Kidney (tissue), 14 donors: Measurements from ENCODE around the gene ZIM2. TPM values are rescaled to one million over a fixed set of nuclear protein-coding genes. Genes with fewer than 3 reads are reported as not detected.

Experiments
- DNase-seq, 5 donors: peaks; one replicate each; pipeline ENCODE4 v3.0.0-alpha.2; 2013 to 2020
- FAIRE-seq: peaks from 2 replicates; lab custom pipeline; 2012; peaks lifted over from hg19 to GRCh38; lab: Jason Lieb, UNC
- H3K27ac ChIP-seq, 2 donors: one replicate each; pipeline ENCODE4 v1.7.0; 2013; ENCODE audit warnings: low read depth in 2 of 2, low read length in 2 of 2, inconsistent platforms in 1 of 2
- H3K27me3 ChIP-seq: one replicate; pipeline ENCODE4 v1.7.1; 2013; ENCODE audit warnings: low read length, inconsistent platforms; ENCODE audit not compliant: control insufficient read depth, insufficient read depth
- H3K36me3 ChIP-seq, 3 donors: one replicate each; pipeline versions ENCODE4 v1.7.0 to v1.7.1; 2013; ENCODE audit warnings: low read length in 3 of 3, control low read depth in 1 of 3, inconsistent platforms in 1 of 3; ENCODE audit not compliant: insufficient read depth in 3 of 3, control insufficient read depth in 2 of 3
- H3K4me1 ChIP-seq, 3 donors: one replicate each; pipeline versions ENCODE4 v1.7.0 to v1.7.1; 2013; ENCODE audit warnings: low read length in 3 of 3, inconsistent platforms in 1 of 3, low read depth in 1 of 3; ENCODE audit not compliant: control insufficient read depth in 2 of 3, insufficient read depth in 2 of 3
- H3K4me3 ChIP-seq, 3 donors: one replicate each; pipeline versions ENCODE4 v1.7.0 to v1.8.1; 2013; ENCODE audit warnings: low read length in 3 of 3, control low read depth in 1 of 3, inconsistent platforms in 1 of 3
- H3K9ac ChIP-seq, 3 donors: one replicate each; pipeline versions ENCODE4 v1.7.0 to v1.7.1; 2013; ENCODE audit warnings: low read length in 3 of 3, control low read depth in 1 of 3, inconsistent platforms in 1 of 3
- H3K9me3 ChIP-seq, 3 donors: one replicate each; pipeline versions ENCODE4 v1.7.0 to v1.7.1; 2013; ENCODE audit warnings: low read length in 3 of 3, control low read depth in 1 of 3, inconsistent platforms in 1 of 3; ENCODE audit not compliant: control insufficient read depth in 2 of 3, insufficient read depth in 1 of 3
- intact Hi-C: fragments of 100-400 bp; cut with DNase I; formaldehyde crosslinking; loops from one replicate; pipeline ENCODE4 v1.11.1; 2022
- polyA plus RNA-seq: library from polyadenylated mRNA; stranded (reverse); fragments of 350-450 nt; fragmentation: Illumina TruSeq; extraction: RNeasy Lipid Tissue Mini Kit (QIAGEN cat#74804); gene quantifications from one replicate; pipeline ENCODE4 v1.2.3, GENCODE V29; 2014; ENCODE audit warnings: low read depth, low replicate concordance; ENCODE audit not compliant: insufficient read depth
- total RNA-seq: library from RNA; stranded (reverse); fragmentation: NEBNext Ultra II Directional; extraction: Animal tissue kit (Norgen Biotek cat#: 25700); gene quantifications from one replicate; pipeline ENCODE4 v1.2.1, GENCODE V29; 2021
- TF ChIP-seq, protein P1 (sequence below): IDR thresholded peaks from 3 replicates; pipeline ENCODE4 v1.5.1; 2012; ENCODE audit warnings: mild to moderate bottlenecking, moderate library complexity, borderline replicate concordance; ENCODE audit not compliant: insufficient read depth; ENCODE audit errors: extremely low read depth
- donor health status: control.
- donor health status: control.
- donor health status: control.
- donor health status: control.
- donor health status: control.
- donor health status: DM: yes; HTN: yes; CAD: no.
- donor health status: Normal renal cell carcinoma (clear cell type).

Gene ZIM2
- total and polyA plus RNA-seq, 2 donors from 2014 or later, result 0.47 TPM; not detected in 1

DNA sequence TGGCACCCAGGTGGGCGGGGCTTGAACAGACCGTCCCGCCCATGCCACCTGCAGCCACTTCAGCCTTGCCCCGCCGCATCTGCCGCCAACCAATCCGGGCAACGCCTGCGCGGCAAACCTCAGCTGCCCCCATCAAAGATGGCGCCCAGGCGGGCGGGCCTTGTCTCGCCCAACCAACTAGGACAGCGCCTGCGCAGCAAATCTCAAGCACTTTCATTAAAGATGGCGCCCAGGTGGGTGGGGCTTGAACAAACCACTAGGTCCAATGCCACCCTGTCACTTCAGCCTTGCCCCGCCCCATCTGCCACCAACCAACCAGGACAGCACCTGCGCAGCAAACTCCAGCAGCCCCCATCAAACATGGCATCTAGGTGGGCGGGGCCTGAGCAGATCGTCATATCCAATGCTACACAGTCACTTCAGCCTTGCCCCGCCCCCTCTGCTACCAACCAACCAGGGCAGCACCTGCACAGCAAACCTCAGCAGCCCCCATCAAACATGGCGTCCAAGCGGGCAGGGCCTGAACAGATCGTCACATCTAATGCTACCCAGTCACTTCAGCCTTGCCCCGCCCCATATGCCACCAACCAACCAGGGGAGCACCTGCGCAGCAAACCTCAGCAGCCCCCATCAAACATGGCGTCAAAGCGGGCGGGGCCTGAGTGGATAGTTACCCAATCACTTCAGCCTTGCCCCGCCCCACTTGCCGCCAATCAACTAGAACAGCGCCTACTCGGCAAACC is 1.4 kb downstream of the ZIM2 start:
- DNase-seq (peak; percentile 98 to 99 (median 99)), FAIRE-seq (peak; percentile 98)
- Histone ChIP-seq H3K9me3 (no peaks in the 10 kb centered on the region), H3K9ac (peak overlapping the region in 1 of 3 donors; percentile 16), H3K4me3 (peak overlapping the region; percentile 14 to 74 (median 63)), H3K4me1 (no peaks in the 10 kb centered on the region), H3K27ac (peak overlapping the region; percentile 82 to 86), H3K36me3 (peaks cover 0 to 3% (median 0%) of the 10 kb centered on the region in 3 donors), H3K27me3 (no peaks in the 10 kb centered on the region)
- intact Hi-C loops, result no loop called here
- TF ChIP-seq, protein P1, sequence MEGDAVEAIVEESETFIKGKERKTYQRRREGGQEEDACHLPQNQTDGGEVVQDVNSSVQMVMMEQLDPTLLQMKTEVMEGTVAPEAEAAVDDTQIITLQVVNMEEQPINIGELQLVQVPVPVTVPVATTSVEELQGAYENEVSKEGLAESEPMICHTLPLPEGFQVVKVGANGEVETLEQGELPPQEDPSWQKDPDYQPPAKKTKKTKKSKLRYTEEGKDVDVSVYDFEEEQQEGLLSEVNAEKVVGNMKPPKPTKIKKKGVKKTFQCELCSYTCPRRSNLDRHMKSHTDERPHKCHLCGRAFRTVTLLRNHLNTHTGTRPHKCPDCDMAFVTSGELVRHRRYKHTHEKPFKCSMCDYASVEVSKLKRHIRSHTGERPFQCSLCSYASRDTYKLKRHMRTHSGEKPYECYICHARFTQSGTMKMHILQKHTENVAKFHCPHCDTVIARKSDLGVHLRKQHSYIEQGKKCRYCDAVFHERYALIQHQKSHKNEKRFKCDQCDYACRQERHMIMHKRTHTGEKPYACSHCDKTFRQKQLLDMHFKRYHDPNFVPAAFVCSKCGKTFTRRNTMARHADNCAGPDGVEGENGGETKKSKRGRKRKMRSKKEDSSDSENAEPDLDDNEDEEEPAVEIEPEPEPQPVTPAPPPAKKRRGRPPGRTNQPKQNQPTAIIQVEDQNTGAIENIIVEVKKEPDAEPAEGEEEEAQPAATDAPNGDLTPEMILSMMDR, result no peak

DNA sequence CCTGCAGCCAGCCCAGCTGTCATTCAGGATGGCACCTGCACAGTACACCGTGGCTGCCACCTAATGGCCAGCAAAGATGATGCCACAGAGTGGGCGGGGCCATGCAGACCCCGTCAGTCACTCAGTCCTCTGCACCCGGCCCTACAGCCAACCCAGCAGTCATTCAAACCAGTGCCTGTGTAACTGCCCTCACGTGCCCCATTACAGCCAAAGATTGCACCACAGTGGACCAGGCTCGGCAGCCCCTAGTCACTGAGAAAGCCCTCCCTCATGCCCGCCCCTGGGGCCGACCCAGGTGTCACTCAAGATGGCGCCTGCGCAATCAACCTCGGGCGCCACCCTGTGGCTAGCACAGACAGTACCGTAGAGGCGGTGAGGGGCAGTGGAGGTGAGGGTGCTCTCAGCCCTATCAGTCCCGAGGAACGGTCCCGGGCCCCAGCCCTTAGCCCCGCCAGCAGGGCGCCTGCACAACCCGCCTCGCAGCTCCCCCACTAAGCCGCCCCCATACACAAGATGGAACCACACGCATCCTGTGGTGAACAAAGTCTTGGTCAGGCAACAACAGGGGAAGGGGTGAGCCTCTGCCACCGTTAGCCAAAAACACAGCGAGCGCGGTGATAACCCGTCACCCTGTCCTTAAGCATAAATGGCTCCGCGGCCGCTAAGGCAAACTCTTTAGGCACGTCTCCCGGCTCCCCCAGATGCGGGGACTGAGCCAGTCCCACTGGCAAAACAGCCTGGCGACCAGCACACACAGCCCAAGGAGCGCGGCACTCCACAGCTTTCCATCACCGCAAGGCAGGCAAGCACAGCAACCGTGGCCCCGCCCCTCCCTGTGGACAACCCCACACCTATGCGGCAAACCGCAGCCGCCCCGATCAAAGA is 2.3 kb downstream of the ZIM2 start:
- Histone ChIP-seq H3K4me3 (peak overlapping the region; percentile 63 to 75 (median 74)), H3K9me3 (no peaks in the 10 kb centered on the region), H3K36me3 (peaks cover 0 to 3% (median 0%) of the 10 kb centered on the region in 3 donors), H3K27me3 (no peaks in the 10 kb centered on the region), H3K27ac (peak overlapping the region; percentile 82 to 86), H3K4me1 (no peaks in the 10 kb centered on the region), H3K9ac (peak overlapping the region in 2 of 3 donors; percentile 44 to 53)
- FAIRE-seq (no peak), DNase-seq (peak; percentile 86 to 92 (median 90))
- intact Hi-C loops, result no loop called here
- TF ChIP-seq, protein P1, result peak; percentile 25

DNA sequence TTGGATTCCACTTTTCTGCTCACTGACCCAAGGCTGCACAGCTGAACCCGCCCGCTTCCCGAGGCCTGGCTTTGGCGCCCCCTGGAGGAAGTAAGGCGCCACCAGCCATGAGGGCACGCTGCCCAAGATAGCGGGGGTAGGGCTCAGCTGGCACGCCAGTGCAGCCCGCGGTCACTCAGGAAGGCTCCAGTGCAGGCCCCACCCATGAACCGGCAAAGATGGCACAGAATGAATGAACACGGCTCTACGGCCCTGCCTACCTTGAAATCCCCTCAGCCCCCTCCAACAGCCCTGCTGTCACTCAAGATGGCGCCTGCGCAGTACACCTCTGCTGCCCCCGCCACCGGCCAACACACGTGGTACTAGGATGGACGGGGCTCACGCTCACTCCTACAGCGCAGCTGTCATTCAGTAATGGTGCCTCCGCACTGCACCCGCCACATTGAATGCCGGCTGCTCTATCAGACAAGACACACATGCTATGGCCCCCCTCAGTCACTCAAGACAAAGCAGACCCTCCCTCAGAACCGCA is 3.0 kb downstream of the ZIM2 start:
- Histone ChIP-seq H3K9ac (peak overlapping the region in 1 of 3 donors; percentile 45), H3K27ac (peak overlapping the region; percentile 82 to 86), H3K27me3 (no peaks in the 10 kb centered on the region), H3K36me3 (peaks cover 0 to 3% (median 0%) of the 10 kb centered on the region in 3 donors), H3K4me1 (no peaks in the 10 kb centered on the region), H3K4me3 (peak overlapping the region; percentile 63 to 75 (median 74)), H3K9me3 (no peaks in the 10 kb centered on the region)
- TF ChIP-seq, protein P1, result peak; percentile 68
- FAIRE-seq (no peak), DNase-seq (peak; percentile 91 to 94 (median 93))
- intact Hi-C loops, result no loop called here
